Activated CD4-positive, alpha-beta T cell treated with anti-CD3 and anti-CD28 coated beads, Interleukin-2, Interleukin-4, amounts not matched to agents 100 ng/mL and 50 ng/mL, durations not matched to agents 16 hours and 8 hours (primary cell): Measurements from ENCODE around the gene LMO7.
"Not testable (repeated sequence)": the region's sequence is repeated elsewhere in the genome, so short reads cannot be mapped to it uniquely, and the experiment has no call there.

Experiments used
- DNase-seq: peaks from one replicate; pipeline ENCODE4 v3.0.0-alpha.2; 2020; ENCODE audit warnings: low spot score

Gene LMO7

DNA sequence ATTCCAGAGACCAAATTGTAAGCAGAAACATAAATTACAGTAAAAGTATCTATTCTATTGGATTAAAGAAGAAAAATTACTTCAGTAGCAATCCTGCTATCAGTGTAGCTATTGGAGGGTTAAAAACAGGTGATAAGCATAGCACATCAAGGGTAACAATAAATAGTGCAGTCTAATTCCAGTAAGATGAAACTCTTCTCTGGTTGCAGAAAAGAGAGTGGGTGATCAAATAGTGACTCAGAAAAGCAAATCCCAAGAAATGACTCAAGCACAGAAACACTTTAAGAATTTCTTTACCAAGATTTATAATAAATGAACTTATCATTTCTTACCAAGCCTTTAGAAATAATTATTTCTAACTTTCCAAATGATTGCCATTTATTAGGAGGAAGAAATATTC, 135.7 kb downstream of the LMO7 start:
- no peak for DNase-seq

DNA sequence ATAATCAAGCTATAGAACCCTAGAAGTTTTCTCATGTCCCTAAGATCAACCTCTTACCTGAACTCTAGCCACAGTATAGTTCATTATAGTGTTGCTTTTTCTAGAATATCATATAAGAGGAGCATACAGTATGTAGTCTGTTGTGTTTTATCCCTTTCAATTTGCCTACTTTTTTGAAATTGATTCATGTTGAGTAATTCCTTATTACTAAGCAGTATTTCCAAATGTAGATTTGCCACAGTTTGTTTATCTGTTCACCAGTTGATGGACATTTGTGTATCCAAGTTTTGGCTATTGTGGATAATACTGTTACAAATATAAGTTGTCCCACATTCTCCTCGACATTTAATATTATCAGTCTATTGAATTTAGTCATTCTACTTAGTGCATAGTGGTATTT, 138.0 kb downstream of the LMO7 start:
- no peak for DNase-seq

DNA sequence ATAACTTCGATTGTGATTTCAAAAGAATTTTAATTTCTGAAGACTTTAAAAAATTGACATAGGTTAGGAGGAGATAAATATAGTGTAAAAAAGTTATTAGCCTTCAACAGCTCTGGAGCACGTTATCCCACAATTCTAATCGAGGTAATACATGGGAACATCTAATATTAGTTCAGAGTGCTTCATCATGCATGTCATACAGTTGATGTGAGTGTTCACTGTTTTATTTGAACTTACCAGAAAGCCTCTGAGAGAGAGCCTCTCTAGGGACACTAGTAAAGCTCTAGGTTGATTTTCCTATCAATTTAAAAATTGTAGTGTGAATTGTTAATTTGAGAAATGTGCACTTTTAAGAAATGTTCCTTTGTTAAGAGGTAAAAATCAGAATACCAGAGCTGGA, 140.4 kb downstream of the LMO7 start:
- no peak for DNase-seq

DNA sequence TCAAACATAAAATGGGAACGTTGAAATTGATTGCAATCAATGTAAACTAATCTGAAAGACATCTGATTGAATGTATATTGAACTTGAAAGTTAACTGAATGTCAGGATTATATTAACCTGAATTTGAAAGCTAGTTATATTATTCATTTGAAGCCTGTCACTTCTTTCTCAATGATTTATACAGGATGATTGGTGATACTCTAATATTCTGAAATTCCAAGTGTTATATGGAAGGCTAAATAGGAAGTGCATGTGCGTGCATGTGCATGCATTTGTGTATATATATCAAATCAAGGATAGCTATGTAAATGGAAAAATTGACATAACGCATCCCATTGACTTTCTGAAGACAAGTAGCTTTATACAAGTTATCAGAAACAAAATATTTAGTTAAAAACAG, 143.3 kb downstream of the LMO7 start:
- no peak for DNase-seq

DNA sequence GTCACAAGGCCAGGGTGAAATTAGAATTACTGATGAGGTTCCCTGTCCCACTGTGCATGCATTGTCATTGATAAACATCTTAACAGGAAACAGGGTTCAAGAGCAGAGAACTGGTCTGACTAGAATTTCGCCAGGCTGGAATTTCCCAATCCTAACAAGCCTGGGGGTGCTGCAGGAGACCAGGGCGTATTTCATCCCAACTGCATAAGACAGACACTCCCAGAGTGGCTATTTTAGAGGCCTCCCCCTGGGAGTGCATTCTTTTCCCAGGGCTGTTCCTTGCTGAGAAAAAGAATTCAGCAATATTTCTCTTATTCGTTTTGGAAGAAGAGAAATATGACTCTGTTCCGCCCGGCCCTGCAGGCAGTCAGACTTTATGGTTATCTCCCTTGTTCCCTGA, 144.0 kb downstream of the LMO7 start:
- DNase-seq: not testable (repeated sequence)

GRCh38 chr13:75782985-75783384, 146.9 kb downstream of the LMO7 start:
- no peak for DNase-seq

DNA sequence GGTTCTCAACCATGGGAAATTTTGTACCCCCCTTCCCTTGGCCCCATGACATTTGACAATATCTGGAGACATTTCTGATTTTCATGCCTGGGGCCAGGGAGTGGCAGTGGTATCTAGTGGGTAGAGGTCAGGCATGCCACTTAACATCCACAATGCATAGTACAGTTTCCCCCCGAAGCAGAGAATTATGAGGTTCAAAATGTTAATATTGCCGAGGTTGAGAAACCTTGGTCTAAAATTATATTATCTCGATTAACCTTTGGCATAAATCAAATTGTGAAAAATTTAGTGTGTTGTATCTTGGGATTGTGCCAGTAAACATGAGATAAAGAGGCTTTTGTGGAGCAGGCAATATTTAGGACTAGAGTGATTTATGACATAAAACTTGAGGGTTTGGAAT, 147.9 kb downstream of the LMO7 start:
- DNase-seq: no peak

DNA sequence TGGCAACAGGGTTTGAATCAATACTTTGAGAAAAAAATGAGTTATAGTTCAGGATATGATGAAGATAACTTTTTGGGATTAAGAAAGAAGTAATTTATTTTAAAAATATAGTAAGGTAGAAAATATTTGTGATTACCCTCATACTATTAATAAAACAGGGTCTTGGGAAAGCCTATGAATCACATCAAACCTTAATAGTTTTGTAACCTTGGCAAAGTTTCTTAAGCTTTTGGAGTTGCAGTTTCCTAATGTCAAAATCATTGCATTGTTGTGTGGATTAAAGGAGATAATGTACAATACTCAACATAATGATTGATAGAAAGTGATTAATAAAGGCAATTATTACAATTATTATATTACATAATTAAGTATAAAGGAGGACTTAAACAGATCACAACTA, 149.0 kb downstream of the LMO7 start:
- DNase-seq: no peak

- DNase-seq: no peak
Measured at GRCh38 chr13:75787249-75787928, 151.3 kb downstream of the LMO7 start.

DNA sequence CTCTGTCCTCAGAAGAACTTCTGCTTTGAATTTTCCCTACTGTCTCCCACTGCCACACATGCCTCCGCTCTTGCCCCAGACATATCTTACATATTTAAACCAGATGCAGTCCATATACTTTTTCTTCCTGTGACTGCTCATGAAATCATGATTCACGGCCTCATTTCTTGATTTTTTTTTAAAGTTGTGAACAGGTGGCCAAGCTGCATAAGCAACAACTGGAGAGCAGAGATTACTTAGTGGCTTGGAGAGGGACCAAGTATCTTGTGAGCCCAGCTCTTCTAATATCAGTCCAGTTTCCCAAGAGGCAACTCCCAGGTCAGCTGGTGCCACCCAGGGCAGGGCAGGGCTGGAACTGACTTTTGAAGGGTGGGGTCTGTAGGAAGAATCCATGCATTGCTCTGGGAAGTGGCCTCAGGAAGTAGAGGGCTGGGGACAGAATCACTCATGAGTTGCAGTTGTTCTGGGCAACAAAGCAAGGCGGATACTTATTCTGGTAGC, 152.4 kb downstream of the LMO7 start:
- DNase-seq: no peak

DNA sequence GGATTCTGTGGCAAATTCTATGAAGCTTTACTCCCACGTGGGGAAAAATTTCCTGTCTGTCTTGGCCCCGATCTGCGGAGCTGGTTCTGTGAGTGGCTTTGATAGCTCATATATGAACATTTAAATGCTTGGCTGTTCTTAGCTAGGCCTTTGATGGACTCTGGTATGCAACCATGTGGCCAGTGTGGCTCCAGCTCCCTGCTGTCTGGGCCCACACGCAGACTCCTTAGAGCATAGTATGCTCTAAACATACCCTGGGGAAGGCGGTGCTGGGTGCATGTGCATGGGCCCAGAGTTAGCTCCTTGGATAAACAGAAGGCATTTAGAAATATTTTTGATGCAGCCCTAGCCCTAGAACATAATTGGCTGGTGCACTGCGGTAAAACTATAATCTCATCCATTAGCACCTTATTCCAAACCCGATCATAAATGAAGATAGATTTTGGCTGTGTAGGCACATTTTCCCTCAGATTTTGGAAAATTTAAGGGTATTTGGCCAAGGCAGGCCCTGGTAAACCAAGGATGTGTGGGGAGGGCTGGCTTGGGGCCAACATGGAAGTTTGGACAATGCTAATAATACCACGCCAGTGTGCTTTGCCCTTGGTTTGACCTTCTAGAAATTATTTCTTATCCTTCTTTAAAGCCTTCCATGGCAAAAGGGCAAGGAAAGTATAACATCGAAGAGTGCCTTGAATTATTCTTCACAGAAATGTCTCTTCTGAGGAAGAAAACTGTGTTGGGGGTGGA, 153.5 kb downstream of the LMO7 start:
- no peak for DNase-seq

DNA sequence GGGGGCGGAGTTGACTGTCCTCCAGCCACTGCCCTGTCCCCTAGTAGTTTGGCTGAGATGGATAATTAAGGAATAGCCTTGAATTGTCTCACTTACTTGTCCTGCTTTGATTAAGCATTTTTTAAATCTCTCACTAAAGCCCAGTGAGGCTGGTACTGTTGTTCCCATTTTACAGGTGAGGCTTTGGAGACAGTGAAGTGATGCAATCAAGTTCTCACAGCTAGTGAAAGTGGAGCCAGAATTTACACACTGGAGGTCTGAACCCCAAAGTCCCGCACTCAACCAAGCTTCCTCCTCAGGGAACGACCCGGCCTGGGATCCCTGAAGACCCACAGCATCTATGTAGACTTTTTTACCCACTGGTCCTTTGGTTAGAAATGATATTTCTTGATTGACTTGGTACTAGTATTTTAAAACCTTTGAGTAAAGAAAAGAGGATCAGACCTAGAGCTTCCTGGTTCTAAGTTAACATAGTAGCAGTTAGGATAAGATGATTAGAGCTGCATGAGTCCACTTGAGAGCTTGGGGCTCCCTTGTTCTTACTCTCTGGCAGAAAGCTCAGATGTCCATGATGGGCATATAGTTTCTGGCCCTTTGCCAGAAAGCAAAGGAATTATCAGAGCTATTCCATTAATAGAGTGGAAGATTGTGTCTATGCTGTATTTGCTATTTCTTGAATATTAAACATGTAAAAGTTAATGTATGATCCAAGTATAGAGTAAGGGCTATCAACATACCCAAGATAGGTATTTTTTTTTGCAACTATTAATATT, 154.3 kb downstream of the LMO7 start:
- DNase-seq: no peak

DNA sequence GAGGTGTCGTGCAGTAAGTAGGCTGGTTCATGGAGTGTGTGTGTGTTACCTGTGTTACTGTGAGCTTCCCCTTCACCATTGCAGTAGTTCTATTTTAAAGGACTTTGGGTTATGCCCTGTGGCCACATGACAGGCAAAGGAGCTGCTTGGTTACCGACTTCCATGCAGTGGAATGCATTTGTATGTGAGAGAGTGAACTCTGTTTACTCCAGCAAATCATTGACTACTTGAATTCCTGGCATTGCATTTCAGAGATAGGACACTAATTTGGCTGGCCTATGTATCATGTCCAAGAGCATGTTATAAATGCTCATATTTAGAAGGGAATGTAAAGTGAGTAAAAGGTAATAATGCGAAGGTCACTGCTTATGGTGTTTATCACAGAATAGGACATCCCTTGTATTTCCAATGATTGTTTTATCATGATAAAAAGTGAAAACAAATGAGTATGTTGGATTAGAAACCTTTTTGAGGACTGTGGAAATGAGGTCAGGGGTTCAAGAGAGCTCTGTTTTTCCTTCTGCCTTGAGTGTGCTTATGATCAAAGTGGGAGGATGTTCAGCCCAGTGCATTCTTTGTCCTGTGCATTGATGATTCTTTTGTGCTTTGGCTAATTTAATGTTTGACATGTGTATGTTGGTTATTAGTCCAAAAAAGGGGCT, 156.5 kb downstream of the LMO7 start:
- no peak for DNase-seq

DNA sequence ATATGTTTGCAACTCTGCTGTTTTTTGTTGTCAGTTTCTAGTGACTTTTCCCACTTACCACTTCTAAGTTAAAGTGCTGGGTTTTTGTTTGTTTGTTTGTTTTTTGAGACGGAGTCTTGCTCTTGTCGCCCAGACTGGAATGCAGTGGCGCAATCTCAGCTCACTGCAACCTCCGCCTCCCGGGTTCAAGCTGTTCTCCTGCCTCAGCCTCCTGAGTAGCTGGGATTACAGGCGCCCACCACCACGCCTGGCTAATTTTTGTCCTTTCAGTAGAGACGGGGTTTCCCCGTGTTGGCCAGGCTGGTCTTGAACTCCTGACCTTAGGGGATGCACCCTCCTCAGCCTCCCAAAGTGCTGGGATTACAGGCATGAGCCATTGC, 157.0 kb downstream of the LMO7 start:
- DNase-seq: not testable (repeated sequence)

DNA sequence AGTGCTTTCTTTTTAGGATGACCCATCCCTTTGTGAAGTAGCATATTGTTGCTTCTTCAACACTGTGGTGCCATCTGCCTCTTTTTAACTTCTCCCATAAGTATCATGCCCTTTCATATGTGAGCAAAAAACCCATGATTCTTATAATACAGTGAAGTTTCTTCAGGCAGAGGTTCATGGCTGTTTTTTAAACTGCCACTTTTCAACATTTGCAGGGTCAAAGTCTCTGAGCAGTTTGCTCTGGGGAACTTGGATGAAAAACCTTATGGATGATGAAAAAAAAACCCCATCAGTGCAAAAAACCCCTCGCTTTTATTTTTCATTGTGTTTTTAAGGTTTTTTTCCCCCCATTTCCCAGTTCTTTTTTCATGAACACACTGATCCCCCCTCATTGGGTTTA, 158.5 kb downstream of the LMO7 start:
- no peak for DNase-seq

GRCh38 chr13:75795274-75795673, 159.1 kb downstream of the LMO7 start:
- DNase-seq: no peak

DNA sequence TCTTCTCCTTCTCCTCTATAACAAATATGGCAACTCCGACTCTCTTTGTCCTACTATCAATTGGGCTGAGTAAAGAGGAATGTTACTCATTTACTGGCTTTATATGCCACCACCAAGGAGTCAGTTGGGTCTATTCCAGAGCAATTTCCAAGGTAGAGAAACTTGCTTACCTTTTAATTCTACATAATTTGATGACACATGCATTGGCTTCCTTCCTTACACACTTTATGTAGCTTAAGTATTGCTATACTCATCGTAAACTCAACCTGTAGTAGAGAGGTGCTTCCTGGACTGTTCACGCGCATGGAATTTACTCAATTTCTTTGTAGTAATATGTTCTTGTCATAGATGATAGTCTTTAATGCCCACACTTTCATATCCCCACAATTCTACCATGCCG, 160.7 kb downstream of the LMO7 start:
- no peak for DNase-seq

- DNase-seq: no peak
Measured at GRCh38 chr13:75797239-75797638, 161.1 kb downstream of the LMO7 start.

DNA sequence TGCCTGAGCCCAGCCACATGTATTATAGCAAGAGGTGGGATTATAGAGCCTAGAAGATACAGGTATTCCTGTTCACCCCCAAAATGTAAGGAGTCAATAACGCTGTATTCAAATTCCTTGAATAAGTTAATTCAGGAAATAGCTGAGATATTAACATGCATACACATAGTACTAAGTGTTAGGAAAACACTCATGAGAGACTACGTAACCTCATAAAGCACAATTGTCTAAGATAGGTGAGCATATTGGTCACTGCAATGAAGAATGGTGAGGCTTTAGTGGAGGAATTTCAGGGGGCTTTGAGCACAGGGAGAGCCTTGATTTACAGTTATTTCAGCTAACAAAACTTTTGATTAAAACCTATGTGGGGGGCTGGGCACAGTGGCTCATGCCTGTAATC, 161.6 kb downstream of the LMO7 start:
- no peak for DNase-seq

DNA sequence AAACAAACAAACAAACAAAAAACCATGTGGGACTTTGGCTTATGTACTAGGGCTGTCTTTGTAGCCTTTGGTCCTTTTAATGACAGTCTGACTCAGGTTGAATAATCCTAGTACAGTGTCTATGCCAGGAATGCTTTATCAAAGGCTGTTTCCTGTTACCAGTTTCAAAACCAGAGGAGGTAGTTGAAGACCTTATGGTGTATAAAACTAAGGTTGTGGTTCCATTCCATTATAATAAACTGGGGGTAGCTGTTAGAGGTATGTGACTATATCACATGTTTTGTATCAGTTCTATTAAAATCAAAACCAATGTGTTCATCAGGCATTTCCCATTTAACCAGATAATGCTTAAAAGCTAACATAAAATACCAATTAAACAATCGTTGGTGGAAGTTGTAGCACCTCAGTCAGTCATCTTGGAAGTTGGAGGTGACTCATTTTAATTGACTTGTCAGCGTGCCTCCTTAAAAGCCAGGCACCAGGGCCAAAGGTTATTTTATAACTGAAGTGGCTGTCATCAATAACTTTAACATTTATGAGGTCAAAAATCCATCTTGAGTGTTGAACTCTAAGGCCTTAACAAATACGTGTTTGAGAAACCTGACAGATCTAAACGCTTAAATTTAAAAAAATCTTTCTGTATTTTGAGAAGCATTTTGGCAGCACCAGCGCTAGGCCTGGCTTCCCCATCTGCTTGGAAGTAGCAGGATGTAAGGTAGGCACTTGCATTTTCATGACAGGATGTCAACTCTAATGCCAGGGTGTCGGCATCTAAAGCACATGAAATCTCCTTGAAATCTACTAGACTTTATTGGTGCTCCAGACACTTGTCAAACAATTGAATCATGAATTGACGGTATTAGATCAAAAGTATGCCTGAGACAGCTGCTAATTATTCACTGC, 162.5 kb downstream of the LMO7 start:
- DNase-seq: peak; percentile 63

- DNase-seq: no peak
Measured at GRCh38 chr13:75800545-75800944, 164.4 kb downstream of the LMO7 start.
